Esophagus muscularis mucosa (tissue), 4 donors: ENCODE measurements around the gene ZNF641. TPM values are rescaled to one million over a fixed set of nuclear protein-coding genes. Genes with fewer than 3 reads are reported as not detected.

Experiments used
- DNase-seq: peaks from one replicate; pipeline ENCODE4 v3.0.0-alpha.2; 2017; ENCODE audit errors: extremely low spot score
- H3K27ac ChIP-seq, 4 donors: fragments of 200-600 bp; sonication (generic); replicated peaks in 1 of 4; 1 replicate in 3 of 4; 2 replicates in 1 of 4; pipeline ENCODE4 v1.5.1; 2016 to 2019; ENCODE audit warnings: mild to moderate bottlenecking in 1 of 4
- H3K27me3 ChIP-seq, 4 donors: fragments of 200-600 bp; sonication (generic); one replicate each; pipeline versions ENCODE4 v1.5.1 to v1.6.0; 2016 to 2019
- H3K36me3 ChIP-seq, 4 donors: fragments of 200-600 bp; sonication (generic); one replicate each; pipeline ENCODE4 v1.5.1; 2016 to 2019
- H3K4me1 ChIP-seq, 4 donors: fragments of 200-600 bp; sonication (generic); one replicate each; pipeline ENCODE4 v1.5.1; 2016 to 2019
- H3K4me3 ChIP-seq, 4 donors: fragments of 200-600 bp; sonication (generic); 1 replicate in 2 of 4; 2 replicates in 2 of 4; pipeline ENCODE4 v1.5.1; 2016 to 2019; ENCODE audit warnings: mild to moderate bottlenecking in 4 of 4, moderate library complexity in 1 of 4
- H3K9me3 ChIP-seq, 4 donors: fragments of 200-600 bp; sonication (generic); 1 replicate in 3 of 4; 2 replicates in 1 of 4; pipeline ENCODE4 v1.5.1; 2016 to 2019
- CTCF ChIP-seq, 3 experiments: fragments of 200-600 bp in 2 of 3; fragments of 450-650 bp in 1 of 3; sonication (generic) in 2 of 3; IDR thresholded peaks; one replicate each; pipeline ENCODE4 v1.5.1; 2017 to 2019; ENCODE audit warnings: antibody characterized with exemption in 3 of 3, mild to moderate bottlenecking in 2 of 3, moderate library complexity in 1 of 3
- EP300 ChIP-seq: sonication (generic); formaldehyde crosslinking; IDR thresholded peaks from one replicate; pipeline ENCODE4 v1.6.1; 2017; ENCODE audit warnings: antibody characterized with exemption
- POLR2A ChIP-seq: fragments of 450-650 bp; IDR thresholded peaks from one replicate; pipeline ENCODE4 v1.6.1; 2017; ENCODE audit warnings: antibody characterized with exemption, moderate library complexity, mild to moderate bottlenecking, low read depth
- POLR2AphosphoS5 ChIP-seq, 2 donors: sonication (generic); formaldehyde crosslinking; IDR thresholded peaks; one replicate each; pipeline ENCODE4 v1.6.1; 2017; ENCODE audit warnings: antibody characterized with exemption in 2 of 2
- WGBS: methylation state at CpG from one replicate; pipeline ENCODE4 v1.1.5; 2018; 5-methylcytosine and 5-hydroxymethylcytosine counted together
- intact Hi-C: fragments of 100-400 bp; cut with DNase I; formaldehyde crosslinking; loops from one replicate; pipeline ENCODE4 v1.15.1; 2023
- total RNA-seq, 4 donors: library from RNA; depleted of rRNA; stranded (reverse); fragments of >200 nt; gene quantifications; one replicate each; pipeline versions ENCODE4 v1.1.0 to v1.2.1, GENCODE V29; 2016

Gene ZNF641
- total RNA-seq, 4 donors from 2014 or later: 23.0 to 33.2 (median 29.6) TPM

- WGBS: 83% methylated on average over 1 of the region's 1 CpG
Measured at GRCh38 chr12:48380596-48380995, 29.9 kb upstream of the ZNF641 start.

DNA sequence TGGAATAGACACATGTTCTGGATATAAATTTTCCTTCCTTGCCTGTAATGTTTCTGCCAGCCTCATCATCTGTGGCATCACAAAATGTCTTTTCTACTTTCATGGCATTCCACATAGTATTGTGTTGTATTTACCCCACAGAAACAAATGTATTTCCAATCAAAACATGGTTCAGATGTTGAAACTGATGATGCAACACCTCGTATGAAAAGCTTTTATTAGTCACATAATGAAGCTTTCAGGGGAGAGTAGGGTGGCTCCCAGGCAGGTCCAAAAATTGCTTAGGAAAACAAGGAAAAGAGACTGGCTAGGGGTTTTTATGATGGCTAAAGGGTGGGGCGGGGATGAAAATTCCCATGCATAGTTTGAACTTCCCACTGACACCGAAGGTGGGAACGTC lies 29.1 kb upstream of the ZNF641 start:
- TF ChIP-seq CTCF (IDR thresholded peaks at IDR 0.05) (no peak), POLR2A (no peak), EP300 (no peak), POLR2AphosphoS5 (IDR thresholded peaks at IDR 0.05) (no peak)
- WGBS: 67% methylated on average over 4 of the region's 4 CpGs
- Histone ChIP-seq H3K4me3 (no peak overlapping the region), H3K9me3 (no peaks in the 10 kb centered on the region), H3K27me3 (no peaks in the 10 kb centered on the region), H3K4me1 (no peaks in the 10 kb centered on the region), H3K36me3 (no peaks in the 10 kb centered on the region), H3K27ac (no peak overlapping the region)
- intact Hi-C loops: no loop called here
- DNase-seq: no peak

More at GRCh38 chr12:48380596-48380995, 29.9 kb upstream of the ZNF641 start:
- no peaks in the 10 kb centered on the region for H3K27me3 ChIP-seq
- intact Hi-C loops: no loop called here
- no peaks in the 10 kb centered on the region for H3K36me3 ChIP-seq
- no peak for TF ChIP-seq CTCF (IDR thresholded peaks at IDR 0.05)
- TF ChIP-seq POLR2AphosphoS5 (IDR thresholded peaks at IDR 0.05): no peak
- no peaks in the 10 kb centered on the region for H3K4me1 ChIP-seq
- no peak for DNase-seq
- H3K27ac ChIP-seq: no peak overlapping the region
- no peak overlapping the region for H3K4me3 ChIP-seq
- H3K9me3 ChIP-seq: no peaks in the 10 kb centered on the region

DNA sequence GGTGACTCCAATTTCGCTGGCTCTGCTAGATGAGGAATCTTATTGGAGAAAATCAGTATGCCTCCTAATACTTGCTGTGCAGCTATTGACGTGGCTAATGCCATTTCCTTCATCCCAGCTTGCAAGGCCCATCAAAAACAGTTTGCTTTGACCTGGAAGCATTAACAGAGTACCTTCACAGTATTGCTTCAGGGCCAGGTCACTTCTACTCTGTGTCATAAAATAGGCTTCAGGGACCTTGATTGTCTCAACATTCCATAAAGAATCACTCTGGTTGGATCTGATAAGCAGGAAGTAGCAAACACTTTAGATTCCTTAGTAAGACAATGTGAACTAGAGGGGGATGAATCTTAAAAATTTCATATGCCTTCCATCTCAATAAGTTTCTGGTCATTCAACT lies 26.9 kb upstream of the ZNF641 start:
- H3K4me3 ChIP-seq: no peak overlapping the region
- intact Hi-C loops: no loop called here
- 76% methylated on average over 2 of the region's 2 CpGs for WGBS
- H3K27ac ChIP-seq: no peak overlapping the region
- no peak for DNase-seq
- H3K4me1 ChIP-seq: no peaks in the 10 kb centered on the region
- H3K27me3 ChIP-seq: no peaks in the 10 kb centered on the region
- H3K9me3 ChIP-seq: no peaks in the 10 kb centered on the region
- H3K36me3 ChIP-seq: no peaks in the 10 kb centered on the region
- TF ChIP-seq CTCF (IDR thresholded peaks at IDR 0.05): no peak
- no peak for TF ChIP-seq POLR2A
- no peak for TF ChIP-seq POLR2AphosphoS5 (IDR thresholded peaks at IDR 0.05)
- TF ChIP-seq EP300: no peak

DNA sequence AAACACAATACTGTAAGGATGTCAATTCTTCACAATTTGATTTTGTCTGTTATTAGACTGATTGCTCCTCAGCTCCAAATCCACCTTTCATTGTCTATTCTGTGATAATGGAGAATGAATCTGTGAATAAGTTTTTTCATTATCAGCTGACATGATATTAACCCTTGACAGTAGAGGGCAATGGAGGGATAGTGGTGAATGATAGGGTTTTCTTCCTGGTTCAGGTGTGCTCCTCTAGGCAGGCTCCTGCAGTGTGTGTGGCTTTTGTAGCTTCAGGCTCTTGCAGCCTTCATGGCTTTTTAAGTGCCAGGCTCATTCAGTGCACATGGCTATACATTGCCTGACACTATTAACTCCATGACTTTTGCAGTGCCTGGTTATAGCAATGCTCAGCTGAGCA lies 23.4 kb upstream of the ZNF641 start:
- Histone ChIP-seq H3K9me3 (no peaks in the 10 kb centered on the region), H3K4me1 (no peaks in the 10 kb centered on the region), H3K4me3 (no peak overlapping the region), H3K36me3 (no peaks in the 10 kb centered on the region), H3K27me3 (no peaks in the 10 kb centered on the region), H3K27ac (no peak overlapping the region)
- DNase-seq: no peak
- intact Hi-C loops: no loop called here
- TF ChIP-seq POLR2A: no peak
- no peak for TF ChIP-seq CTCF (IDR thresholded peaks at IDR 0.05)
- no peak for TF ChIP-seq EP300
- TF ChIP-seq POLR2AphosphoS5 (IDR thresholded peaks at IDR 0.05): no peak

- Histone ChIP-seq H3K9me3 (no peaks in the 10 kb centered on the region), H3K27ac (no peak overlapping the region)
Measured at GRCh38 chr12:48366131-48366530, 15.4 kb upstream of the ZNF641 start.

More at GRCh38 chr12:48366131-48366530, 15.4 kb upstream of the ZNF641 start:
- TF ChIP-seq POLR2A (no peak), POLR2AphosphoS5 (IDR thresholded peaks at IDR 0.05) (no peak), CTCF (IDR thresholded peaks at IDR 0.05) (no peak), EP300 (no peak)
- Histone ChIP-seq H3K27me3 (no peaks in the 10 kb centered on the region), H3K36me3 (peaks cover 0 to 4% (median 0%) of the 10 kb centered on the region in 4 donors), H3K4me3 (no peak overlapping the region), H3K4me1 (no peaks in the 10 kb centered on the region)
- intact Hi-C loops: no loop called here
- no peak for DNase-seq
- WGBS: 66% methylated on average over 2 of the region's 2 CpGs
